SK-MEL-5 (cell line): ENCODE data around the gene PPP3R1. TPM values are rescaled to one million over a fixed set of nuclear protein-coding genes. Genes with fewer than 3 reads are reported as not detected.

Experiments used
- DNase-seq: peaks from one replicate; pipeline ENCODE4 v3.0.0-alpha.2; 2016; ENCODE audit warnings: low read depth, low spot score
- in situ Hi-C: cut with HindIII; loops from 2 replicates; pipeline ENCODE4 v1.10.0; 2016; ENCODE audit warnings: low sequenced_read_pairs, high pct_unique_total_duplicates, low pct_unique_long_range_greater_than_20kb
- total RNA-seq: library from RNA; depleted of rRNA; stranded (reverse); fragments of >200 nt; shearing (Covaris generic); gene quantifications from 2 replicates; pipeline ENCODE4 v1.2.3, GENCODE V29; 2014; rRNA removed

PPP3R1 gene
- total RNA-seq, 1 experiment from 2014 or later, result 20.3 TPM

DNA sequence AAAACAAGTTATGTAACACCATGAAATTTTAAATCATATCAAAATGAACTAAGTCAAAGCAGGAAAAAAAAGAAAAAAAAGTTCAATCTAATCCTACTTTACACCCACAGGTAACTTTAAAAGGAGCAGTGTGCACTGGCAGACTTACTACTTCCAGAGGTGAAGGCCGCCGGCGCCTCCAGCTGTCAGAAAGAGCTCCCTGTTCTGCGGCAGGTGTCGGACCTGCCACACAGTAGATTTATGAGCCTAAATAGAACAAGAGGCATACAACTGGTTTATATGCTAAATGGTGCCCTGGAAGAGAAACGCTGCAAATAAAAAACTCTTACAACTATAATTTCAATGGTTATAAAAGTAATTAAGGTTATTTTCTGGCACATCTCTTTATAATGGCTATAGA, 117.8 kb downstream of the PPP3R1 start:
- in situ Hi-C loops, result no loop called here
- DNase-seq, result no peak

DNA sequence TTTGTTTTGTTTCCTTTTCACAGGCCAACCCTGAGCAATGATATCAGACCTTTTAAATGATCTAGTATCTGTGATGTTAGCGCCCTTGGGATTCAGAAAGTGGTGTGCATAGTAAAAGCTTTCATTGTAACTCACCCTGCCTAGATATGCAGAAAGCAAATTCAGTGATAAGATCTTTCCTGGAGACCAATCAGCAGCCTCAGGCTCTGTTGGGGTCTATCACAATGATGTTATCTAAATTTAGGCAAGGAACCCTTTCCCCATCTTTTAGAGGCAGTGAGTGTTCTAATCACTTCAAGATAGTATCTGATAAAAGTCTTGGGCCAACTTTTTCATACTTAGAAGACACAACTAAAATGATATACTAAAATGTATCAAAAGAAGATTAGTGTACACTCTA, 118.2 kb downstream of the PPP3R1 start:
- in situ Hi-C loops, result no loop called here
- DNase-seq, result no peak

Other genes starting within 250 kb of the PPP3R1 start
- 36.1 and 43.7 TPM in 2 replicates for gene C1D, start 189.5 kb downstream of the PPP3R1 start, total RNA-seq
- gene PNO1, start 94.6 kb downstream of the PPP3R1 start, total RNA-seq, result 65.5 and 72.6 TPM in 2 replicates
- 28.4 and 34.9 TPM in 2 replicates for gene CNRIP1, start 67.4 kb upstream of the PPP3R1 start, total RNA-seq
- not detected in 2 replicates for gene PLEK, start 112.8 kb upstream of the PPP3R1 start, total RNA-seq
- 0.83 and 1.2 TPM in 2 replicates for gene FBXO48, start 214.8 kb upstream of the PPP3R1 start, total RNA-seq
- gene APLF, start 215.1 kb upstream of the PPP3R1 start, total RNA-seq, result 5.2 and 6.4 TPM in 2 replicates